Activated CD8-positive, alpha-beta T cell treated with anti-CD3 and anti-CD28 coated beads, Interleukin-2, amount 10 ng/mL, durations not matched to agents 7 days and 5 days (primary cell): ENCODE results near the gene VWCE. TPM values are rescaled to one million over a fixed set of nuclear protein-coding genes. Genes with fewer than 3 reads are reported as not detected.
A peak's percentile ranks its signal among the peaks of the same experiment; 100 is the strongest.

ENCODE experiments used
- ATAC-seq: fragments of 150-1000 bp; cut with Tn5 transposase; one replicate; pipeline ENCODE4 v1.10.0; 2021; ENCODE audit warnings: moderate library complexity
- CTCF ChIA-PET: fragments of 350-600 bp; sonication (Branson Sonifier 250); formaldehyde crosslinking; loops from one replicate; lab custom pipeline; 2021; ENCODE audit warnings: antibody characterized with exemption; lab: Charles Lee
- POLR2A ChIA-PET: fragments of 350-600 bp; sonication (Branson Sonifier 250); formaldehyde crosslinking; loops from one replicate; lab custom pipeline; 2021; ENCODE audit warnings: antibody characterized with exemption; lab: Charles Lee
- DNase-seq: peaks from one replicate; pipeline ENCODE4 v3.0.0-alpha.2; 2020
- H3K27ac Mint-ChIP-seq: one replicate; pipeline ENCODE4 v1.8.0; 2021; ENCODE audit warnings: mild to moderate bottlenecking, mixed read lengths
- H3K27me3 Mint-ChIP-seq: one replicate; pipeline ENCODE4 v1.8.0; 2021; ENCODE audit warnings: low read depth, mixed read lengths
- H3K36me3 Mint-ChIP-seq: one replicate; pipeline ENCODE4 v1.8.0; 2021; ENCODE audit warnings: low read depth, mixed read lengths
- H3K4me1 Mint-ChIP-seq: one replicate; pipeline ENCODE4 v1.8.0; 2021; ENCODE audit warnings: low read depth, mixed read lengths
- H3K4me3 Mint-ChIP-seq: one replicate; pipeline ENCODE4 v1.8.0; 2021; ENCODE audit warnings: mild to moderate bottlenecking, mixed read lengths
- H3K9me3 Mint-ChIP-seq: one replicate; pipeline ENCODE4 v1.8.0; 2022; ENCODE audit warnings: mixed read lengths; ENCODE audit not compliant: insufficient read depth
- total RNA-seq, 2 experiments: library from RNA; stranded (reverse); gene quantifications; one replicate each; pipeline ENCODE4 v1.2.3, GENCODE V29; 2021

The VWCE gene
- total RNA-seq, 2 experiments from 2014 or later, result 2.2 to 3.3 TPM

DNA sequence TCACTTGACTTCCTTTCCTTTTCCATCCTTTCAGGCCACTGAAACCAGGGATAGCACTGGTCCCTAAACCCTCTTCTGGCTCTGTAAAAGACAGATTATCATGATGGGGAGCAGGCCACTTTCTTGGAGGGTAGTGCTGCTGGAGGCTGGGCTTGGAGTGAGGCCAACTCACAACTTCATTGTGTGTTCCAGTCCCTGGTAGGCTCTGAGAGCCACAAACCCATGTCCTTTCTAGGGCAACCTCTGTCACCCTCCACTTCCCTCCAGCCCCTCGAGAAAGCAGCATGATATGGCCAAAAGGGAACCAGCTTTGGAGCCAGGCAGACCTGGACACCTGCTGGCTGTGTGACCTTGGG, 40.2 kb upstream of the VWCE start:
- CTCF ChIA-PET, result interaction anchor here (0.8 to 9.8 kb wide), 21 partner anchors 8 to 464 kb away, joined by 3 to 390 read pairs (median 17); partner anchors contain the start of genes CYB561A3, TMEM138 and TMEM216
- peaks cover 56% of the 10 kb centered on the region for H3K4me1 Mint-ChIP-seq
- no peak for ATAC-seq

DNA sequence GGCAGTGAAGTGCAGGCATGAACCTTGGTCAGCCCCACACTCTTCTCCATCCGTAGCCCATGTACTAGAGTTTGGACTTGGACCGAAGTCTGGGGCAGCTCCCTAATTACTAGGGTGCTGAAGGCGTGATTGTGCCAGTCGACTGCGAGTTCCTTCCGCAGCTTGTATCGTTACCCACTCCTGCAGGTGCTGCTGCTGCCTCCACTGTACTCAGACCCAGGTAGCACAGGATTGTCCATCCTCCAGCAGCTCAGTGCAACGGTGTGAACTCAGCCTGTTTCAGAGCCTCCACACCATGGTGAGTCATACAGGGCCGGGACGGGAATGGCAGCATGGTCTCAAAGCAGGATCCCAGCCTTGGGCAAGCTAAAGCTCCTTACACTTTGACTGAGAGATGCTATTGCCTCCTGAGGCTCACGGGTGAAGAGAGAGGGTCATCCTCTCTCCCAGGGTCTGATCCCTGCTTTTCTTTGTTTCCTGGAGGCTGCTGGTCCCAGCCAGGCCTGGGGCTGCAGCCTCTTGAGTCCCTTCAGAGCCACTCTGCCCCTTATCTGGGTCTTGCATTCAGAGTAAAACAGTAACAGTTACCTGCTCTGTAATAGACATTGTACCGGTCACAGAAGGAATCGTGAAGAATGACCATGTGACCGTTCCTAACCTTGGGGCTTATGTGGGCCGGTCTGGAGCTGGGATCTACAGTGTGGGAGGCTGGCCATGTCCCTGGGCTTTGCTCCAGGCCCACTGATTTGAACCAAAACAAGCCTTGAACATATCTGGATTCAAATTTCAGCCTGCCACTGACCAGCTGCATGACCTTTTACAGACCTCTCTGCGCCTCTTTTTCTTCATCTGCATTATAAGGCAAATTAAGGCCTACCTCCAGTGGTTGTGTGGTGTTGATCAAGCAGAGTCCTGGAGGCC, 39.6 kb upstream of the VWCE start:
- Mint-ChIP-seq H3K4me1 (peaks cover 62% of the 10 kb centered on the region), H3K36me3 (peaks cover 16% of the 10 kb centered on the region), H3K9me3 (no peaks in the 10 kb centered on the region), H3K4me3 (peak overlapping the region; percentile 81), H3K27ac (peak overlapping the region; percentile 94), H3K27me3 (no peaks in the 10 kb centered on the region)
- ATAC-seq (no peak), DNase-seq (no peak)
- ChIA-PET CTCF (interaction anchor here (0.7 to 9.8 kb wide), 13 partner anchors 18 to 419 kb away, joined by 3 to 390 read pairs (median 17); partner anchors contain the start of genes CYB561A3, TMEM138, TMEM216 and VWCE), POLR2A (interaction anchor here (1.1 to 5.9 kb wide), 7 partner anchors 28 to 95 kb away, joined by 3 to 72 read pairs (median 6); partner anchors contain the start of genes CPSF7, CYB561A3, SDHAF2 and TMEM138)

More for the DNA sequence above, 40.2 kb upstream of the VWCE start:
- Mint-ChIP-seq H3K9me3 (no peaks in the 10 kb centered on the region), H3K4me3 (no peak overlapping the region), H3K27me3 (no peaks in the 10 kb centered on the region), H3K36me3 (peaks cover 9% of the 10 kb centered on the region), H3K27ac (peak overlapping the region; percentile 91)
- no peak for DNase-seq
- POLR2A ChIA-PET, result interaction anchor here (0.9 to 5.9 kb wide), 5 partner anchors 20 to 257 kb away, joined by 3 to 72 read pairs (median 6); partner anchors contain the start of genes CPSF7, CYB561A3, SDHAF2 and TMEM138

DNA sequence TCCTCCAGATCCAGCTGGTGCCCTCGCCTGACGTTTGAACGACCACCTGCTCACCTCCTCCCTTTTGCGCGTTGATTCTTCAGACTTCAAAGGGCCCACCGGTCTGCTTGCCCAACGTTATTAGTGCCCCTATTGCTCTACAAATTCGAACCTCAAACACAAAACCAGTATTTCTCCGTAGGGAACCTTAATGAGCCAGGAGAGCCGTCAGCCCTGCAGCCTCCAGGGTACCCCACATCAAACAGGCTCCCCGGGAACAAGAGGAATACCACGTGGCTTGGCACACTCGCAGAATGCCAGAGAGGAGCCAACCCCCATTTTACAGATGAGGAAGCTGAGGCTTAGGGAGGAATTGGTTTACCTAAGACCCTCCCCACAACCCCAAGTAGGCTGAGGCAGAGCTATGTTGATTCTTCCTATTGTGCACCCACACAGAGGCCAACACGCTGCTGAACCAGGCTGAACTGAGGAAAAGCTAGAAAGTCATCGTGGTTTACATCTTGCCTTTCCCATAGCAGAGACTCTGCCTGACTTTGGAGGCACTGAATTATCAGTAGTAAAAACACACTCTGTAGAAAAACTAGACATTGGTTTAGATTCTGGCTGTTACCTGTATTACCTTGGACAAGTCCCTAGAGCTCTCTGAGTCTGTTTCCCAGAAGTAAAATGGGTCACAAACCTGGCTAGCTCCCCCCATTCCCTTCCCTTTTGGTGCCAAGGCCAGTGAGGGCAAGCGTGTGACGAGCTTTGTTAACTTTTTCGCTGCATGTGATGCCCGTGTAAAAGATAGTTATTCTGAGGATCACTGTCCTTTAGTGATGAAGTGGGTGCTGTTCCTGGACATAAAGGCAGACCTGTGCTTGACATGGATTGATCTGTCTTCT, 38.7 kb upstream of the VWCE start:
- H3K27ac Mint-ChIP-seq, result peak overlapping the region; percentile 94
- POLR2A ChIA-PET, result interaction anchor here (0.6 to 5.9 kb wide), 15 partner anchors 8 to 113 kb away, joined by 3 to 72 read pairs (median 4); partner anchors contain the start of genes CPSF7, CYB561A3, SDHAF2 and TMEM138
- H3K36me3 Mint-ChIP-seq, result peaks cover 23% of the 10 kb centered on the region
- H3K9me3 Mint-ChIP-seq, result no peaks in the 10 kb centered on the region
- ATAC-seq (no peak), DNase-seq (no peak)
- peak overlapping the region; percentile 81 for H3K4me3 Mint-ChIP-seq
- no peaks in the 10 kb centered on the region for H3K27me3 Mint-ChIP-seq
- CTCF ChIA-PET, result interaction anchor here (0.7 to 9.8 kb wide), 10 partner anchors 17 to 418 kb away, joined by 3 to 390 read pairs (median 8); partner anchors contain the start of genes CYB561A3, TMEM138, TMEM216 and VWCE
- peaks cover 63% of the 10 kb centered on the region for H3K4me1 Mint-ChIP-seq

DNA sequence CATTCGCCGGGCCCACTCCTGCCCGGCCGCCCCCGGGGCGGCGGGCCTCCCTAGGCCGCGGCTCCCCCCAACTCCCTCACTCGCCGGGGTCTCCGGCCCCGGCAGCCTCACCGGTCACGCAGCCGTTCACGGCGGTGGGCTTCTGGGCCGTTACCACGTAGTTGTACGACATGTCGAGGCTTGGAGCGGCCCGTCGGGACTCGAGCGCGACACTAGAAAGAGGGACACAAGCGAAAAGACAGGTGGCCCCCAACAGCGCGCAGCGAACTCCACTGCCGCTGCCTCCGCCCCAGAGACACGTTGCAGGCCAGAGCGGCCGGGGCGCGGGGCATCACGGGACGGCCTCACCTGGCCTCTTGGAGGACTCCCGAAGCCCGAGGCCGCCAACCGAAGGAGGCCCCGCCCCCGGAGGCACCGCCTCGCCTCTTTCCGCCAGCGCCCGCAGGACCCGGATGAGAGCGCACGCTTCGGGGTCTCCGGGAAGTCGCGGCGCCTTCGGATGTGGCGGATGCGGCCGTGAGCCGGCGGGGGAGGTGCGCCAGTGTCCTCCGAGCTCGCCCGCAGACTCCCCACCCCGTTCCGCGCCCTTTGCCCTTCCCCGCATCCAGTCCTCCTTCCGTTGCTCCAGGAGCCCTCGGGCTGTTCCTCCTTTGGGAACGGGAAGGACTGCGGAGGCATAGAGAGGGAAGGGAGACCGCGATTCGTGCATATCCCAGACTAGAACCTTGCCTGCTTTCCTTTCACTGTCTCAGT, 37.9 kb upstream of the VWCE start, which contains the start of the genes DDB1 and TKFC:
Gene DDB1 (minus strand): TSS at position 309 of the 753 bp plus-strand sequence. CDS start 137 bp downstream, at position 172.
Gene TKFC (plus strand): TSS at position 432 of the 753 bp plus-strand sequence. CDS start 1,501 bp downstream, outside the sequence.
- H3K36me3 Mint-ChIP-seq, result peaks cover 29% of the 10 kb centered on the region
- no peaks in the 10 kb centered on the region for H3K27me3 Mint-ChIP-seq
- peak within 1 kb of the TSS; percentile 94 for H3K27ac Mint-ChIP-seq
- ATAC-seq (peak; percentile 94), DNase-seq (peak; percentile 98)
- CTCF ChIA-PET, result interaction anchor here (0.9 to 9.8 kb wide), 6 partner anchors 29 to 102 kb away, joined by 3 to 390 read pairs (median 16); partner anchors contain the start of genes CYB561A3, TMEM138, TMEM216 and VWCE
- peak within 1 kb of the TSS; percentile 81 for H3K4me3 Mint-ChIP-seq
- peaks cover 67% of the 10 kb centered on the region for H3K4me1 Mint-ChIP-seq
- POLR2A ChIA-PET, result interaction anchor here (0.7 to 5.9 kb wide), 12 partner anchors 9 to 114 kb away, joined by 3 to 72 read pairs (median 4); partner anchors contain the start of genes CPSF7, CYB561A3, SDHAF2 and TMEM138
- no peaks in the 10 kb centered on the region for H3K9me3 Mint-ChIP-seq

DNA sequence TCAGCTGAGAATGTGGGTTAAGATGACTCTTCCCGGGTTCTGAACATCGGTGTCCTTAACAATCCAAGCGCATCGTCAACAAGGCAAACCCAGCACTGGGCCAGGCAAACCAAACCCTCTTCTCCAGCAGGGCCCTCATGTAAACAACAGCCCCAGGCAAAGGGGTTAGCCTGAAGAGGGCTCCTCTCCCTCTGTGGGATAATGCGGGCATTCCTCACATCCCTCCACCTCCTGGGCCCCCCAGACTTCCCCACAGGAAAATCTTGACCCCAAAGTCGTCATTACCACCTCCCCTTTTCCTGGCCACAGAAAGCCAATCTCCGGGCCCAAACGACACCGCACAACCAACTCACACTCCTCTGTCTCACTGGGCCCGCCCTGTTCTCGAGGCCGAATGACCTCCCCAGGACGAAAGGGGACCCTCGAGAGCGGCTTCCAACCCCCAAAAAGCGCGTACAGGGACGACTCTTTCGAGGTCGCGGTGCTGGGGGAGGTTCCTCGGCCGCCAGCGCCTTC, 37.2 kb upstream of the VWCE start:
- H3K27ac Mint-ChIP-seq, result peak overlapping the region; percentile 94
- CTCF ChIA-PET, result interaction anchor here (1.6 to 3.9 kb wide), 2 partner anchors 53 to 103 kb away, joined by 7 to 25 read pairs; no protein-coding TSS in a partner anchor
- H3K27me3 Mint-ChIP-seq, result no peaks in the 10 kb centered on the region
- peaks cover 34% of the 10 kb centered on the region for H3K36me3 Mint-ChIP-seq
- POLR2A ChIA-PET, result interaction anchor here (2.6 kb wide), 1 partner anchor 30 kb away, joined by 9 read pairs; the partner anchor contains the start of gene TMEM138
- peak overlapping the region; percentile 81 for H3K4me3 Mint-ChIP-seq
- no peaks in the 10 kb centered on the region for H3K9me3 Mint-ChIP-seq
- peaks cover 67% of the 10 kb centered on the region for H3K4me1 Mint-ChIP-seq
- no peak for ATAC-seq
- DNase-seq, result no peak

DNA sequence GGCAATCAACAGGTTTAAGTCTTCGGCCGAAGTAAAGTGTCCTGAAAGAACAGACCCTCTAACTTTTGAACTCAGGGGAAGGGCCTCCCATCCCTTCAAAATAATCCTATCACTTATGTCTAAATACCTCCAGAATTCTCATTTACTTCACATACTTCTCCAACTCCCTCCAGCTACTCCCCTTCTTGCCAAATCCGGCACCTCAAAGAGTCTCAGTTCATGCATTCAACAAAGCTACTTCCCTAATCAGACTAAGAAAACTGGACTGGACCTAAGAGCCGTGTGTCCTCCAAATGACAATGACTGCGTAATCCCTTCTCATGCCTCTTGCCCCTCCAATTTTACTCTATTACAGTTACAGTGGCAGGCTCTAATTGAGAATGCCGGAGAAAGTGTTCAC, 36.5 kb upstream of the VWCE start:
- no peak for ATAC-seq
- H3K4me3 Mint-ChIP-seq, result peak overlapping the region; percentile 81
- ChIA-PET CTCF (interaction anchor here (1.1 to 3.9 kb wide), 5 partner anchors 25 to 104 kb away, joined by 3 to 25 read pairs (median 4); partner anchors contain the start of gene VWCE), POLR2A (interaction anchor here (0.9 to 2.6 kb wide), 2 partner anchors 28 to 31 kb away, joined by 3 to 9 read pairs; partner anchors contain the start of gene TMEM138)
- peaks cover 34% of the 10 kb centered on the region for H3K36me3 Mint-ChIP-seq
- no peaks in the 10 kb centered on the region for H3K27me3 Mint-ChIP-seq
- DNase-seq, result no peak
- H3K4me1 Mint-ChIP-seq, result peaks cover 62% of the 10 kb centered on the region
- H3K9me3 Mint-ChIP-seq, result no peaks in the 10 kb centered on the region
- H3K27ac Mint-ChIP-seq, result peak overlapping the region; percentile 94

DNA sequence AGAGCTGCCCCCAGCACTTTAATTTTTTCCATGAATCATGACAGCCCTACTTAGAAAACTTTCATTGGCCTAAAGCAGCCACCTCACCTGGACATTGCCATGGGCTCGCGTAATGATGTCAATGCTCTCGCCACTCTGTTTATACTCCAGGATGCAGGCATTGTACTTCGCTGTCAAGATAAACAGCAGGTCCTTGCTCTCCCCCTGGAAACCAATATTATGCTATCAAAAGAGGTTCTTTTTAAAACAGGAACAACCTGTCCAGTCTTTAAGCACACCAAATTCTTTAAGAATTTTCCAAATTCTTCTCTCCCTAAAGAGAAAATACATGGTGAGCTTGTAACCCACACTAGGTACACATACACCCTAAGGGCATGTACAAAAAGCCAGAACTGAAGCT, 34.8 kb upstream of the VWCE start:
- Mint-ChIP-seq H3K4me3 (no peak overlapping the region), H3K36me3 (peaks cover 50% of the 10 kb centered on the region), H3K27ac (no peak overlapping the region), H3K27me3 (no peaks in the 10 kb centered on the region), H3K9me3 (no peaks in the 10 kb centered on the region), H3K4me1 (peaks cover 44% of the 10 kb centered on the region)
- DNase-seq, result no peak
- ChIA-PET CTCF (interaction anchor here (3.9 kb wide), 1 partner anchor 56 kb away, joined by 25 read pairs; no protein-coding TSS in a partner anchor), POLR2A (interaction anchor here (2.6 kb wide), 1 partner anchor 33 kb away, joined by 9 read pairs; the partner anchor contains the start of gene TMEM138)
- ATAC-seq, result no peak

DNA sequence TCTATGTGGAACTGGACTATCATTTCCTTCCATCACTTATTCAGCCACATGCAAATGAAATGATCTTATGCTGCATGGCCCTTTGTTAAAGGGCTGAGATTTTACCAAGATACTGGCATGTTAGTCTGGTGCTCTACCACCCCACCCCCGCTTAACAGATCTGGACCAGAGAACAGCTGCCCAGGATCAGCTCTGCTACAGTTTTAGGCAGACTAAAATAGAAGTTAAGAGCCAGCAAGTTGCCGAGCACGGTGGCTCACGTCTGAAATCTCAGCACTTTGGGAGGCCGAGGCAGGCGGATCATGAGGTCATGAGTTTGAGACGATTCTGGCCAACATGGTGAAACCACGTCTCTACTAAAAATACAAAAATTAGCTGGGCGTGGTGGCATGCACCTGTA, 33.2 kb upstream of the VWCE start:
- H3K4me1 Mint-ChIP-seq, result peaks cover 31% of the 10 kb centered on the region
- no peak overlapping the region for H3K27ac Mint-ChIP-seq
- H3K4me3 Mint-ChIP-seq, result no peak overlapping the region
- CTCF ChIA-PET, result interaction anchor here (1.4 to 3.2 kb wide), 4 partner anchors 8 to 149 kb away, joined by 4 to 19 read pairs (median 6); no protein-coding TSS in a partner anchor
- POLR2A ChIA-PET, result no interaction called here
- no peaks in the 10 kb centered on the region for H3K27me3 Mint-ChIP-seq
- no peaks in the 10 kb centered on the region for H3K9me3 Mint-ChIP-seq
- no peak for ATAC-seq
- DNase-seq, result no peak
- H3K36me3 Mint-ChIP-seq, result peaks cover 60% of the 10 kb centered on the region

DNA sequence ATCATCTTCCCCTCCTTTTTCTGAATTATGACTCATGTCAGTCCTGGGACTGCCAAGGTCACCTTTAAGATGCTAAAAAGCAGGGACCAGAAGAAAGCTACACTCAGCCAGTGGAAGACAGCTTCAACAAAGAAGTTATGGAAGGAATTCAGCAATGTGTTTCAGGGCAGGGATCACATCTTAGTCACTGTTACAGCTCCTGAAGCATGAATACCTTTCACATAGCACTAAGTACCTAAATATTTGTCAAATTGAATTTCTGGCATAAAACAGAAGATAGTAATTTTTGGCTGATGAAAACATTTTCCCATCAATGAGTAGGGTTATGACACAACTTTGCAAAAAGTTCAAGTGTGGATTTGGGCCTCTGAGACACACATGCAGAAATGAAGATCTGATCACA, 32.6 kb upstream of the VWCE start:
- ATAC-seq, result no peak
- H3K27me3 Mint-ChIP-seq, result no peaks in the 10 kb centered on the region
- CTCF ChIA-PET, result interaction anchor here (1.3 to 3.2 kb wide), 5 partner anchors 8 to 149 kb away, joined by 4 to 19 read pairs (median 5); no protein-coding TSS in a partner anchor

More for the DNA sequence above, 32.6 kb upstream of the VWCE start:
- DNase-seq, result no peak
- H3K27ac Mint-ChIP-seq, result peak overlapping the region; percentile 5
- H3K9me3 Mint-ChIP-seq, result no peaks in the 10 kb centered on the region
- H3K4me1 Mint-ChIP-seq, result peaks cover 29% of the 10 kb centered on the region
- H3K36me3 Mint-ChIP-seq, result peaks cover 66% of the 10 kb centered on the region
- no peak overlapping the region for H3K4me3 Mint-ChIP-seq
- POLR2A ChIA-PET, result interaction anchor here (0.7 to 0.8 kb wide), 2 partner anchors 35 to 319 kb away, joined by 3 read pairs; no protein-coding TSS in a partner anchor
